ENCODE results near the gene COL16A1.

Gene COL16A1

GRCh38 chr1:31605908-31606427, 97.8 kb downstream of the COL16A1 start:
- DNase-seq = no peak
